GM21360 (cell line): ENCODE results near the gene LAMB2.

Experiments
- ATAC-seq: cut with Tn5 transposase; IDR thresholded peaks from one replicate; pipeline ENCODE4 v1.9.1; 2021; ENCODE audit warnings: mild to moderate bottlenecking, moderate library complexity; ENCODE audit not compliant: unreplicated experiment

The LAMB2 gene

GRCh38 chr3:49076646-49077045, 56.2 kb downstream of the LAMB2 start:
- ATAC-seq, result no peak

DNA sequence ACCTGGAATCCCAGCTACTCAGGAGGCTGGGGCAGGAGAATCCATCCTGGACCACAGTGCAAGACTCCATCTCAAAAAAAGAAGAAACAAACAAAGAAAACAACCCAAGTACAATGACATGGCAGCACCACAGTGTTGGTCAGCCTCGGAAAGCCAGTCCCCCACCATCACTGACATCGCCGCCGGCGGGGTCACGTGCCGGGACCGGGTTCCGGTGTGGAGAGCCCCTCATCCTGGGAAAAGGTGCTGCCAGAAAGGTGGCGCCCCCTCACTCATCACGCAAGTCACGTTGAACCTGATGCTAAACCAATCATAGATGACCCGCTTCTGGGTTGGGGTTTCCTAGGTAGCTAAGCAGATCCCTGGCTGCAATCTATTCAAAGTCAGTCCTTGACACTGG, 56.7 kb downstream of the LAMB2 start:
- ATAC-seq, result no peak
